Lower leg skin (tissue), 3 donors: ENCODE measurements around the gene PTH2.

Experiments used
- POLR2A ChIP-seq, 2 donors: fragments of 450-650 bp; IDR thresholded peaks; one replicate each; pipeline ENCODE4 v1.6.1; 2016 to 2017; ENCODE audit warnings: antibody characterized with exemption in 2 of 2, mild to moderate bottlenecking in 1 of 2, moderate library complexity in 1 of 2
- TF ChIP-seq, protein P1 (sequence below), 3 donors: fragments of 450-650 bp; IDR thresholded peaks; one replicate each; pipeline ENCODE4 v1.5.1; 2016; ENCODE audit warnings: antibody characterized with exemption in 3 of 3, mild to moderate bottlenecking in 3 of 3, moderate library complexity in 2 of 3

DNA sequence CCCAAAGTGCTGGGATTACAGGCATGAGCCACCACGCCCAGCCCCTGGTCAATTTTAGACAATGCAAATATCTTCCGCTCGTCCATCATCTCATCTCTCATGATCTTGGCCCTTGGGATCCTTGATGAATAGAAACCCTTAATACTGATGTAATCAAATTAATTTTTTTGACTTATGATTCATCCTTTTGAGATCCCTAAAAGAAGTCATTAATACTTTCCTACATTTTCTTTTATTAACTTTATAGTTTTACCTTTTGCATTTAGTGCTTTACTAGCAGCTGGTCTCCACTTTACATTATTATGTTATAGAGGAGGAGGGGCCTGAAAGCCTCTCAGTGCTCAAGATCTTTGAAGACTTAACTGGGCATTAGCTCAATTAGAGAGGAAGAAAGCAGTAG is 42.9 kb downstream of the PTH2 start:
- TF ChIP-seq, protein P1, sequence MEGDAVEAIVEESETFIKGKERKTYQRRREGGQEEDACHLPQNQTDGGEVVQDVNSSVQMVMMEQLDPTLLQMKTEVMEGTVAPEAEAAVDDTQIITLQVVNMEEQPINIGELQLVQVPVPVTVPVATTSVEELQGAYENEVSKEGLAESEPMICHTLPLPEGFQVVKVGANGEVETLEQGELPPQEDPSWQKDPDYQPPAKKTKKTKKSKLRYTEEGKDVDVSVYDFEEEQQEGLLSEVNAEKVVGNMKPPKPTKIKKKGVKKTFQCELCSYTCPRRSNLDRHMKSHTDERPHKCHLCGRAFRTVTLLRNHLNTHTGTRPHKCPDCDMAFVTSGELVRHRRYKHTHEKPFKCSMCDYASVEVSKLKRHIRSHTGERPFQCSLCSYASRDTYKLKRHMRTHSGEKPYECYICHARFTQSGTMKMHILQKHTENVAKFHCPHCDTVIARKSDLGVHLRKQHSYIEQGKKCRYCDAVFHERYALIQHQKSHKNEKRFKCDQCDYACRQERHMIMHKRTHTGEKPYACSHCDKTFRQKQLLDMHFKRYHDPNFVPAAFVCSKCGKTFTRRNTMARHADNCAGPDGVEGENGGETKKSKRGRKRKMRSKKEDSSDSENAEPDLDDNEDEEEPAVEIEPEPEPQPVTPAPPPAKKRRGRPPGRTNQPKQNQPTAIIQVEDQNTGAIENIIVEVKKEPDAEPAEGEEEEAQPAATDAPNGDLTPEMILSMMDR (IDR thresholded peaks at IDR 0.05): no peak
- no peak for TF ChIP-seq POLR2A (IDR thresholded peaks at IDR 0.05)
